DLD1 (cell line): ENCODE measurements around the gene MYO18B.

Source experiments
- in situ Hi-C: cut with HindIII; loops from 2 replicates; pipeline ENCODE4 v1.10.0; 2017; ENCODE audit warnings: low sequenced_read_pairs

Gene MYO18B

GRCh38 chr22:25770333-25770732, 28.3 kb downstream of the MYO18B start:
- in situ Hi-C loops: loop anchor here (5.0 kb wide), 1 partner anchor 38 kb away; no protein-coding TSS in a partner anchor

- in situ Hi-C loops: loop anchor here (5.0 kb wide), 1 partner anchor 40 kb away; no protein-coding TSS in a partner anchor
Observed at GRCh38 chr22:25772288-25772687, 30.3 kb downstream of the MYO18B start.

GRCh38 chr22:25774575-25775026, 32.6 kb downstream of the MYO18B start:
- in situ Hi-C loops: loop anchor here (5.0 kb wide), 1 partner anchor 42 kb away; no protein-coding TSS in a partner anchor

- in situ Hi-C loops: no loop called here
Observed at GRCh38 chr22:25775531-25775930, 33.5 kb downstream of the MYO18B start.

GRCh38 chr22:25777411-25777810, 35.4 kb downstream of the MYO18B start:
- in situ Hi-C loops: no loop called here

- in situ Hi-C loops: no loop called here
Observed at GRCh38 chr22:25777870-25778269, 35.9 kb downstream of the MYO18B start.

GRCh38 chr22:25779426-25779825, 37.4 kb downstream of the MYO18B start:
- in situ Hi-C loops: no loop called here

GRCh38 chr22:25779890-25780289, 37.9 kb downstream of the MYO18B start:
- in situ Hi-C loops: no loop called here

- in situ Hi-C loops: no loop called here
Observed at GRCh38 chr22:25780673-25781072, 38.7 kb downstream of the MYO18B start.

GRCh38 chr22:25781801-25782200, 39.8 kb downstream of the MYO18B start:
- in situ Hi-C loops: no loop called here

- in situ Hi-C loops: no loop called here
Observed at GRCh38 chr22:25782831-25783230, 40.8 kb downstream of the MYO18B start.

- in situ Hi-C loops: no loop called here
Observed at GRCh38 chr22:25783856-25784255, 41.9 kb downstream of the MYO18B start.

- in situ Hi-C loops: no loop called here
Observed at GRCh38 chr22:25786165-25786564, 44.2 kb downstream of the MYO18B start.

- in situ Hi-C loops: no loop called here
Observed at GRCh38 chr22:25791556-25791955, 49.6 kb downstream of the MYO18B start.

- in situ Hi-C loops: no loop called here
Observed at GRCh38 chr22:25795478-25795877, 53.5 kb downstream of the MYO18B start.

- in situ Hi-C loops: no loop called here
Observed at GRCh38 chr22:25797498-25798290, 55.7 kb downstream of the MYO18B start.

GRCh38 chr22:25800766-25801165, 58.8 kb downstream of the MYO18B start:
- in situ Hi-C loops: no loop called here

GRCh38 chr22:25802018-25802417, 60.0 kb downstream of the MYO18B start:
- in situ Hi-C loops: no loop called here

GRCh38 chr22:25804676-25805075, 62.7 kb downstream of the MYO18B start:
- in situ Hi-C loops: no loop called here

- in situ Hi-C loops: no loop called here
Observed at GRCh38 chr22:25806579-25806978, 64.6 kb downstream of the MYO18B start.

- in situ Hi-C loops: no loop called here
Observed at GRCh38 chr22:25814685-25815084, 72.7 kb downstream of the MYO18B start.

GRCh38 chr22:25815561-25815960, 73.6 kb downstream of the MYO18B start:
- in situ Hi-C loops: no loop called here
